Measurements from ENCODE around the gene LTO1.

The LTO1 gene

GRCh38 chr11:69644071-69644961 lies 30.8 kb downstream of the LTO1 start:
- DNase-seq: no peak

DNA sequence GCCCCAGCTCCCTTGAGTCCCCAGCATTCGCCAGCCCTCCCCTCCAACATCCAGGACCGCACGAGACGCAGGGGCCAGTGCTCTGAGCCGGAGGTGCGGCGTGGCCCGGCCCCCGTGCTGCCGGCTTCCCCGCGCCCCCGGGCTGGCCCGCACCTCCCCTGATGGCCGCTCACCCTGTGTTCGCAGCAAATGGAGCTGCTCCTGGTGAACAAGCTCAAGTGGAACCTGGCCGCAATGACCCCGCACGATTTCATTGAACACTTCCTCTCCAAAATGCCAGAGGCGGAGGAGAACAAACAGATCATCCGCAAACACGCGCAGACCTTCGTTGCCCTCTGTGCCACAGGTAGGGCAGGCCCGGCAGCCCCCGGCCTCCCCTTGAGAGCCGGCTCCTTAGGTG lies 31.5 kb downstream of the LTO1 start:
- no peak for DNase-seq

GRCh38 chr11:69642913-69643632 lies 32.1 kb downstream of the LTO1 start:
- DNase-seq: peak; percentile 41 to 80

DNA sequence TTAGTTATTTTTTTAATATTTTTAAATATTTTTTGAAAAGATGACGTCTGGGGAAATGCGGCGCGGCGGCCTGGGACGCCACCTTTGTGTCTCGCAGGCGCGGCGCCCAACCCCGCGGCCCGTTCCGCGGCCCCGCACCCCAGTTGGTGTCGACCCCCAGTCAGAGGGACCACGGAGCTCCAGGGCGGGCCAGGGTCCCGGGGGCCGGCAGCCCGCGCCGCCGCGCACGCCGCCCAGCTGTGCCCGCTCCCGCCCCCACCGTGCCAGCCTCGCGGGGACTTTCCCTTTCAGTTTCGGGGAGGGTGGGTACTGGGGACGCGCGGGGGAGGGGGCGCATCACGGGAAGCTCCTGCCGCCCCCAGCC lies 32.6 kb downstream of the LTO1 start:
- no peak for DNase-seq

GRCh38 chr11:69641681-69642548 lies 33.2 kb downstream of the LTO1 start:
- DNase-seq: no peak

- DNase-seq: no peak
Observed at GRCh38 chr11:69640995-69641581, 34.1 kb downstream of the LTO1 start, which contains the start of gene CCND1. CCND1 (plus strand) TSS chr11:69641156; CDS start chr11:69641314, 158 bp downstream.

DNA sequence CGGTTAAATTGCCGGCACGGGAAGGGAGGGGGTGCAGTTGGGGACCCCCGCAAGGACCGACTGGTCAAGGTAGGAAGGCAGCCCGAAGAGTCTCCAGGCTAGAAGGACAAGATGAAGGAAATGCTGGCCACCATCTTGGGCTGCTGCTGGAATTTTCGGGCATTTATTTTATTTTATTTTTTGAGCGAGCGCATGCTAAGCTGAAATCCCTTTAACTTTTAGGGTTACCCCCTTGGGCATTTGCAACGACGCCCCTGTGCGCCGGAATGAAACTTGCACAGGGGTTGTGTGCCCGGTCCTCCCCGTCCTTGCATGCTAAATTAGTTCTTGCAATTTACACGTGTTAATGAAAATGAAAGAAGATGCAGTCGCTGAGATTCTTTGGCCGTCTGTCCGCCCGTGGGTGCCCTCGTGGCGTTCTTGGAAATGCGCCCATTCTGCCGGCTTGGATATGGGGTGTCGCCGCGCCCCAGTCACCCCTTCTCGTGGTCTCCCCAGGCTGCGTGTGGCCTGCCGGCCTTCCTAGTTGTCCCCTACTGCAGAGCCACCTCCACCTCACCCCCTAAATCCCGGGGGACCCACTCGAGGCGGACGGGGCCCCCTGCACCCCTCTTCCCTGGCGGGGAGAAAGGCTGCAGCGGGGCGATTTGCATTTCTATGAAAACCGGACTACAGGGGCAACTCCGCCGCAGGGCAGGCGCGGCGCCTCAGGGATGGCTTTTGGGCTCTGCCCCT lies 34.7 kb downstream of the LTO1 start:
- no peak for DNase-seq

- DNase-seq: no peak
Observed at GRCh38 chr11:69639831-69640230, 35.3 kb downstream of the LTO1 start.

- peak; percentile 68 to 88 for DNase-seq
Observed at GRCh38 chr11:69638941-69639681, 36.0 kb downstream of the LTO1 start.

- DNase-seq: peak in 1 of 2 experiments; percentile 34
Observed at GRCh38 chr11:69637941-69638871, 36.9 kb downstream of the LTO1 start.

- DNase-seq: no peak
Observed at GRCh38 chr11:69637198-69637940, 37.8 kb downstream of the LTO1 start.

- DNase-seq: peak in 1 of 2 experiments; percentile 46
Observed at GRCh38 chr11:69636512-69637197, 38.5 kb downstream of the LTO1 start.

- DNase-seq: no peak
Observed at GRCh38 chr11:69635804-69636511, 39.2 kb downstream of the LTO1 start.

GRCh38 chr11:69635195-69635594 lies 40.0 kb downstream of the LTO1 start:
- DNase-seq: no peak

DNA sequence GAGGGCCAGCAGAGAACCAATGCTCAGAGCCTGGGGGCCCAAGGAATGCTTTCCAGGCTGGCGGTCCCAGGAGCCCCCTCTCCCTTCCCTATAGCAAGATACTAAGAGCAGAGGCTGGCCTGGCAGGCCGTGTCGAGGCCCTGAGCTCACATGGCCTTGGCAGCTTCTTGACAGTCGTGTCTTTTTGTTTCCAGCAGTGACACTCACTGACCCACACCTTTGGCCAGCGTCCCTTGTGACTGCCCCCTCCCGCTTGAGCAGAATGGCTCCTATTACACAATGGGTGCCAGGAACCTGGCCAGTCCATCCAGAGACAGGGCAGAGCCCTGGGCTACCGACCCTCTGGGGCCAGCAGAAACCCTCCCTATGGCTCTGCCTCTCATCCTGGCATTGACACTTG lies 40.6 kb downstream of the LTO1 start:
- DNase-seq: no peak

GRCh38 chr11:69634069-69634468 lies 41.1 kb downstream of the LTO1 start:
- DNase-seq: no peak

DNA sequence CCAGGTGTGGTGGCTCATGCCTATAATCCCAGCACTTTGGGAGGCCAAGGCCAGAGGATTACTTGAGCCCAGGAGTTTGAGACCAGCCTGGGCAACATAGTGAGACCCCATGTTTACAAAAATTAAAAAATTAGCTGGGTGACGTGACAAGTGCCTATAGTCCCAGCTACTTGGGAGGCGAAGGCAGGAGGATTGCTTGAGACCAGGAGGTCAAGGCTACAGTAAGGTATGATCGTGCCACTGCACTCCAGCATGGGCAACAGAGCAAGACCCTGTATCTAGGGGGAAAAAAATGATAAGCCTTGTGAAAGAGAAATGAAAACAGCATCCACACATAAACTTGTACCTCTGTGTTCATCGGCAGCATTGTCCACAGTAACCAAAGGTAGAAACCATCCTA lies 42.3 kb downstream of the LTO1 start:
- DNase-seq: no peak

GRCh38 chr11:69630424-69630823 lies 44.7 kb downstream of the LTO1 start:
- DNase-seq: no peak
